Stimulated activated naive CD4-positive, alpha-beta T cell treated with Interleukin-2 at 50 U/mL for 16 hours (primary cell): Measurements from ENCODE around the gene PHKG2.

Source experiments
- DNase-seq: peaks from one replicate; lab custom pipeline; 2025; lab: John Stamatoyannopoulos, UW

The PHKG2 gene

GRCh38 chr16:30775392-30776188 lies 27.4 kb downstream of the PHKG2 start:
- peak; percentile 42 for DNase-seq

- DNase-seq, result no peak
Observed at GRCh38 chr16:30777591-30778297, 29.5 kb downstream of the PHKG2 start.

- DNase-seq, result no peak
Observed at GRCh38 chr16:30778549-30779244, 30.5 kb downstream of the PHKG2 start.

GRCh38 chr16:30779596-30779995 lies 31.4 kb downstream of the PHKG2 start:
- no peak for DNase-seq

- no peak for DNase-seq
Observed at GRCh38 chr16:30780021-30780420, 31.8 kb downstream of the PHKG2 start.

GRCh38 chr16:30780549-30780948 lies 32.3 kb downstream of the PHKG2 start:
- DNase-seq, result no peak

GRCh38 chr16:30782486-30783279 lies 34.5 kb downstream of the PHKG2 start:
- no peak for DNase-seq

GRCh38 chr16:30783280-30784109 lies 35.3 kb downstream of the PHKG2 start:
- DNase-seq, result no peak

- no peak for DNase-seq
Observed at GRCh38 chr16:30784215-30784614, 36.0 kb downstream of the PHKG2 start.

GRCh38 chr16:30785126-30786106 lies 37.2 kb downstream of the PHKG2 start:
- no peak for DNase-seq

GRCh38 chr16:30786115-30786935 lies 38.1 kb downstream of the PHKG2 start:
- no peak for DNase-seq

- no peak for DNase-seq
Observed at GRCh38 chr16:30786936-30787612, 38.8 kb downstream of the PHKG2 start, which contains the start of gene ZNF629. TSS of gene ZNF629 (minus strand) at chr16:30787205. CDS start at chr16:30784482, 2,723 bp downstream.

- no peak for DNase-seq
Observed at GRCh38 chr16:30787613-30788378, 39.6 kb downstream of the PHKG2 start.

- no peak for DNase-seq
Observed at GRCh38 chr16:30793508-30794069, 45.4 kb downstream of the PHKG2 start.

- no peak for DNase-seq
Observed at GRCh38 chr16:30794634-30795033, 46.4 kb downstream of the PHKG2 start.

GRCh38 chr16:30797670-30798309 lies 49.6 kb downstream of the PHKG2 start:
- no peak for DNase-seq
